Fibroblast of gingiva (primary cell): Measurements from ENCODE around the gene CPSF4.

Experiments used
- DNase-seq: peaks from one replicate; pipeline ENCODE4 v3.0.0-alpha.2; 2011; ENCODE audit warnings: low read depth

The CPSF4 gene

DNA sequence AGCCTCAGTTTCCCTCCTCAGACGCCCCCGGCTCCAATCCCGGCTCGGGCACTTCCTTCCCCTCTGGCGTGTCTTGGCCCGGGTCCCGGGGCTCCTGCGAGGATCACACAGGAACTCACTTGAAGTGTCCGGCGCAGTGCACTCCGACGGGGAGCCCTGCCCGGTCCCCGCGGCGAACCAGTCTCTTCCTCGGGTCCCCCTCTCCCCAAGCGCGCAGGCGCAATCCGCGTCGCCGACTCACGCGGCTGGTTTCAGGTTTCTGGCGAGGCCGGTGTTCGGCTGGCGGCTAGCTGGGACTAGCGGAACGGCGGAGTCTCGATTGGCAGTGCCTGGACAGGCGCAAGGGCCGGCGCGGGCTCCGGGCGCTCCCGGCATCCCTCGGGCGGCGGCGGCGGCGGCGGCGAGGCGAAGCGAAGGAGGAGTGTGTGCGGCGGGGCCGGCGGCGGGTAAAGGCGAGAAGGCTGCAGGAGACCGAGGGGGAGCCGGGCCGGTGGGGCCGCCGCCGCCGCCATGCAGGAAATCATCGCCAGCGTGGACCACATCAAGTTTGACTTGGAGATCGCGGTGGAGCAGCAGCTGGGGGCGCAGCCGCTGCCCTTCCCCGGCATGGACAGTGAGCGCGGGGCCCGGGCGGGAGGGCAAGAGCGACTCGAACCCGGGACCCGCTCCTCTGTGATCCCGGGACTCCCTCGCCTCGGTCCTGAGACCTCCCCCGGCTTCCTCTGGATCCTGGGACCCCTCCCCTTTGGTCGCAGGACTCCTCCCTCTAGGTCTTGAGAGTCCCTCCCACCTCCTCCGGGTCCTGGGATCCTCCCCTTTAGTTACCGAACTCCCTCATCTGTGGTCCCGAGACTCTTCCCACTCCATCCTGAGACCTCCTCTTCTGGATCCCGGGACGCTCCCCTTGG, at the start of gene CPSF4, which contains the start of gene PTCD1:
Gene CPSF4, plus strand, starts transcription at position 371 of the 908 bp plus-strand sequence. Its CDS starts 140 bp downstream, at position 511.
Gene PTCD1, minus strand, starts transcription at position 226 of the 908 bp plus-strand sequence. CDS start 3,556 bp downstream, outside the sequence.
- peak; percentile 95 for DNase-seq

DNA sequence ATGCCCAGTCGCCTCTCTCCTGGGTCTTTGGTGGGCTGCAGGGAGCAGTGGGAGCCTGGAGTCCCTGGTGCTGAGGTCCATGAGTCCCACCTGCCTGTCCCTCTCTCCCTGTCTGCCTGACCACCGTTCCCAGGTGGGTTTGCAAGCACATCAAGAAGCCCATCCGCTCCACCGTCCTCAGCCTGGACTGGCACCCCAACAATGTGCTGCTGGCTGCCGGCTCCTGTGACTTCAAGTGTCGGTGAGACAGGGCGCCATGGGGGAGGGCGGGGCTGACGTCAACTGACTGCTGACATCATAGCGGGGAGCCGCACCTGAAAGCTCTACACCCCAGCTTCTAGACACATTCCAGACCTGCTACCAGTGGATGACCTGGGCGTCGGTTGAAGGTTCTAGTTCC, 49.0 kb upstream of the CPSF4 start:
- no peak for DNase-seq

DNA sequence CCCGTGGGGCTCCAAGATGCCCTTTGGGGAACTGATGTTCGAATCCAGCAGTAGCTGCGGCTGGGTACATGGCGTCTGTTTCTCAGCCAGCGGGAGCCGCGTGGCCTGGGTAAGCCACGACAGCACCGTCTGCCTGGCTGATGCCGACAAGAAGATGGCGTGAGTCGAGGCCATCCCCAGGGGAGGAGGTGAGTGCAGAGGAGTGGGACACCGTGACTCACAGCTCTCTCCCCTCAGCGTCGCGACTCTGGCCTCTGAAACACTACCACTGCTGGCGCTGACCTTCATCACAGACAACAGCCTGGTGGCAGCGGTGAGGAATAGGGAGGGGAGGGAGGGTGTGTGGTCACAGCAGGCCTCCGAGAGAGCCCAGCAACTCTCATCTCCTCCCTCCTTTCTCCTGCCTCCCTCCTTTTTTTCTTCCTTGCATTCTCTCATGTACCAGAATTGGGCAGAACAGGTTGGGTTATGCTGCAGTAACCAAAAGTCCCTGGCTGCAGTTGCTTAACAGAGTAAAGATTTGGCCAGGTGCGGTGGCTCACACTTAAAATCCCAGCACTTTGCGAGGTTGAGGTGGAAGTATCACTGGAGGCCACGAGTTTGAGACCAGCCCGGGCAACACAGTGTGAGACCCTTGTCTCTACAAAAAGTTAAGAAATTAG, 47.7 kb upstream of the CPSF4 start:
- no peak for DNase-seq

DNA sequence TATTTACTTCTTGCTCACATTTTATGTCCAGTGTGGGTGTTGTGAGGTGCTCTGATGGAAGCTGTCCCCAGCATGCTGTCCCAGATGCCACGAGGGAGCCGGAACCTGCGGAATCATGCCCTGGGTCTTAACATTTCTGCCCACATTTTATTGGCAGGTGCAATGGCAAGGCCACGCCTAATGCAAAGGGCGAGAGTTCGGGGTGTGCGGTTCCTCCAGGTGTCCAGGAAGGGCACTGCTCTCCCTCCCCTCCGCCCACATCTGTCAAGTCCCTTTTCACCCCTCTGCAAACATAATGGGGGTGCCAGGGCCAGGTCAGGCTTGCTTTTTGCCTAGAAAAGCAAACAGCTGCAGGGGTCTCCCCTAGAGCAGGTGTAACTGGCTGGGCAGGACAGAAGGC, 46.7 kb upstream of the CPSF4 start:
- no peak for DNase-seq

DNA sequence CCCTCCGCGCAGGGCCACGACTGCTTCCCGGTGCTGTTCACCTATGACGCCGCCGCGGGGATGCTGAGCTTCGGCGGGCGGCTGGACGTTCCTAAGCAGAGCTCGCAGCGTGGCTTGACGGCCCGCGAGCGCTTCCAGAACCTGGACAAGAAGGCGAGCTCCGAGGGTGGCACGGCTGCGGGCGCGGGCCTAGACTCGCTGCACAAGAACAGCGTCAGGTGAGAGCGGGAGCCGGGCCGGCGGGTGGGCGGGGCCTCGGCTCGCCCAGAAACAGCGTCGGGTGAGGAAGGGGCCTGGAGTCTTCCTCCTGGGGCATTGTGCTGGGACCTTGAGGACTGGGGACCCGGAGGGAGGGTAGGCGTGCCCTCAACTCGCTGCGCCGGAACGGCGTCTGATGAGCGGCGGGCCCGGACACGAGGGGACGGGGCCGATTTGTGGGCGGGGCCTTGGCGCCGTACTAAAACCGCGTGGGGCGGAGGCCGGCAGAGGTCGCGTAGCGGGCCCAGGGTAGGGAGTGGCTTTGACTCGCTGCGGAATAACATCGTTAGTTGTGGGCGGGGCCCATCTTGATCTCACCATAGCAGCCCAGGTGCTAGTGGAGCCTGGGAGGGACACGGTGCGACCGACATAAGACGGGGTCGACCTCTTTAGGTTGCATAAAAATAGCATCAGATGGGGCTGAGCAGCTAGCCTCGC, 45.9 kb upstream of the CPSF4 start:
- DNase-seq, result peak; percentile 40

- no peak for DNase-seq
Measured at GRCh38 chr7:99393355-99394187, 45.2 kb upstream of the CPSF4 start.

DNA sequence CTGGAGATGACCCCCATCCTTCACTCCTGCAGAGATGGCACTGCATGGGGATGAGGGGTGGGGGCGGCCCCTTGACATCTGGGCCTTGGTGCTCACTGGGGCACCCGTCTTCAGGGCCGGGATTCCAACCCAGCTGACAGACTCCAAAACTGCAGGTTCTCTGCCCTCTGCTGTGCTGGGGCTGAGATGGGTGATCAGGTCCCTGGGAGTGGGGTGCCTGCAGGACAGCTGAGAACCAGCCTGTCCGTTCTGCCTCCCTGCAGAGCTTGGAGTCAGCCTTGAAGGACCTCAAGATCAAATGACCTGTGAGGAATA, 44.6 kb upstream of the CPSF4 start:
- DNase-seq, result no peak

DNA sequence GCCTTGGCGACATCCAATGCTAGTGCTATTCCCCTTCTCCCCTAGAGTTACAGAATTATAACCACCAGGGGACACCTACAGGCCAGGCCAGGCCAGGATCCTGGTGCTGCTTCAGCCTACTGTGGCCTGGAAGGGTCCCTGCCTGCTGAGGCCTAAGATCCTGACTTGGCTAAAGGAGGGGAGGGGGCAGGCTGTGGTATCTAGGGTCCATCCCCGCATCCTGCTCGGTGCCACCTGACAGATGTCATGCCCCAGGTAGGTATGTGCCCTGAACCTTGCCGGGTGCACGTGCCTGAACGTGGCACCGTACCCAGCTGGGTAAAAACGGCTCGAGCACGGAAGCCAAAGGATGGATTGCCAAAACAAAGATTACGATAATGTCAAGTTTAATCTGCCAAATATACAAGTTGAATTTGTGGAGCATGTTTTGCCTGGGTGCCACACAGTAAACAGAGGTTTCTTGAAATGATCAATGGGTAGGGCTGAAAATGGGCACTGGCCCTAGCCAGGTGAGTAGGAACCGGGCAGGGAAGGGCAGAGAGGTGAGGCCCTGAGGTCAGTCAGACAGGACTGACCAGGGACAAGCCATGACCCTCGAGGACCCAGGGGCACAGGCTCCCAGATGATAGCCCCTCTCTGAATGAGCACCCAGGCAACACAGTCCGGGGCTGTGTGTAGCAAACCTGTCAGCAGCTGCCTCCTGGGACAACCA, 43.0 kb upstream of the CPSF4 start:
- DNase-seq, result no peak

- no peak for DNase-seq
Measured at GRCh38 chr7:99396418-99397296, 42.1 kb upstream of the CPSF4 start.

GRCh38 chr7:99397297-99397983, 41.3 kb upstream of the CPSF4 start:
- no peak for DNase-seq

GRCh38 chr7:99398891-99399445, 39.8 kb upstream of the CPSF4 start:
- no peak for DNase-seq

- DNase-seq, result no peak
Measured at GRCh38 chr7:99399597-99399996, 39.1 kb upstream of the CPSF4 start.

- no peak for DNase-seq
Measured at GRCh38 chr7:99402854-99403253, 35.9 kb upstream of the CPSF4 start.

GRCh38 chr7:99403764-99404163, 35.0 kb upstream of the CPSF4 start:
- no peak for DNase-seq

- DNase-seq, result no peak
Measured at GRCh38 chr7:99404235-99404976, 34.3 kb upstream of the CPSF4 start.

GRCh38 chr7:99404977-99405320, 33.8 kb upstream of the CPSF4 start:
- DNase-seq, result no peak

DNA sequence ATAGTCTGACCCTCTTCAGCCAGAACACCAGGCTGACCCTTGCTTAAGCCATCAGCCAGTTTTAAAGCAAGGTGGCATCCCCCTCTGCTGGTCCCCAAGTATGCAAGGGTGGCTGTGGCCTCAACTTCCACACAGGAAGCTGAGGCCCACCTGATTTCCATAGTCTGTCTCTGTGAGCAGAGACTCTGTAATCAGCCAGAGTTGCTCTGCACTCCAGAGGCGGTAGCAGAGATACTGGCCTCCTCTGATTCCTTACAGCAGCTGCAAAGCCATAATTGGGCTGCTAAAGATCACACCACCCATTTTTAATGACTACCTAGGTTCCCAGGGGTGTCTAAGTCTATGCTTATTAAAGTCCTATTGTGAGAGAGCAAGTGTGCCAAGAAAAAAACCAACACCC, 32.2 kb upstream of the CPSF4 start:
- DNase-seq, result no peak

DNA sequence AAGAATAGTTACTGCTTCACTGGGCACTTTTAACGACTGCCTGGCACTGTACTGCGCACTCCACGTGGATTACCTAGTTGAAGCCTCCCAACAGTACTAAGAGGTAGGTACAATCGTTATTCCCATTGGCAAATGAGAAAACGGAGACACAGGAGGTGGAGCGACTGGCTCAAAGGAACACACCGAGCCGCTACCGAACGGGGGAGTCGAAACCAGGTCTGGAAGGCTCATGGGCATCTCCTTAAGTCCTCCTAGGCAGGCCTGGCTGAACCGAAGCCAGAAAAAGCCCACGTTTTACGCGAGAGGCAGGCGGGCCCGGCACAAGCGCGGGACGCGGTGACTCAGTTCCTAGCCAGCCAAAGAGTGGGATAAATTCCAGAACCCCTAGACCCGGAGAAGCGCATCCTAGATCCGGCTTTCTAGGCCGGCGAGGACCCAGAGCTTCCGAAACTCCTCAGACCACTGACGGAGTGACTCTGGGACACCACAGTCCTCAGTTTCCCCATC, 30.8 kb upstream of the CPSF4 start:
- DNase-seq, result peak; percentile 64
